Adrenal gland (tissue), 5 donors: Measurements from ENCODE around the gene LMLN.

Source experiments
- CTCF ChIP-seq, 6 experiments: fragments of 450-650 bp in 4 of 6; fragments of 200-600 bp in 2 of 6; sonication (generic) in 1 of 6; IDR thresholded peaks; 1 replicate in 5 of 6; 2 replicates in 1 of 6; pipeline versions ENCODE4 v1.5.1 to v1.8.0; 2016 to 2021; ENCODE audit warnings: antibody characterized with exemption in 6 of 6, mild to moderate bottlenecking in 2 of 6, moderate library complexity in 1 of 6
- POLR2A ChIP-seq, 2 donors: fragments of 450-650 bp; IDR thresholded peaks; one replicate each; pipeline ENCODE4 v1.6.1; 2017; ENCODE audit warnings: antibody characterized with exemption in 2 of 2, mild to moderate bottlenecking in 2 of 2, moderate library complexity in 1 of 2
- donor health status: DM: no; HTN: no; CAD: no.

- TF ChIP-seq CTCF (IDR thresholded peaks at IDR 0.05): no peak
- TF ChIP-seq POLR2A (IDR thresholded peaks at IDR 0.05): no peak
Observed at GRCh38 chr3:197959500-197959890, 522 bp upstream of the LMLN start.
